Measurements from ENCODE around the gene SPOCK2.

The SPOCK2 gene

GRCh38 chr10:72069751-72070526 lies 18.4 kb downstream of the SPOCK2 start:
- no peak for DNase-seq

- DNase-seq, result no peak
These were observed 19.4 kb downstream of the SPOCK2 start for GRCh38 chr10:72068901-72069446.

- DNase-seq, result no peak
These were observed 20.1 kb downstream of the SPOCK2 start for GRCh38 chr10:72068126-72068765.

GRCh38 chr10:72067463-72068125 lies 20.8 kb downstream of the SPOCK2 start:
- no peak for DNase-seq

- DNase-seq, result no peak
These were observed 21.8 kb downstream of the SPOCK2 start for GRCh38 chr10:72066318-72067284.

- no peak for DNase-seq
These were observed 22.8 kb downstream of the SPOCK2 start for GRCh38 chr10:72065439-72066025.

GRCh38 chr10:72063703-72064391 lies 24.5 kb downstream of the SPOCK2 start:
- no peak for DNase-seq

GRCh38 chr10:72062832-72063702 lies 25.3 kb downstream of the SPOCK2 start:
- no peak for DNase-seq

GRCh38 chr10:72062382-72062781 lies 26.0 kb downstream of the SPOCK2 start:
- DNase-seq, result no peak

GRCh38 chr10:72061930-72062329 lies 26.4 kb downstream of the SPOCK2 start:
- DNase-seq, result no peak

GRCh38 chr10:72061491-72061890 lies 26.9 kb downstream of the SPOCK2 start:
- DNase-seq, result no peak

GRCh38 chr10:72059843-72060822 lies 28.2 kb downstream of the SPOCK2 start:
- no peak for DNase-seq

- no peak for DNase-seq
These were observed 29.1 kb downstream of the SPOCK2 start for GRCh38 chr10:72058989-72059842.

GRCh38 chr10:72058347-72058898 lies 29.9 kb downstream of the SPOCK2 start:
- DNase-seq, result no peak

- no peak for DNase-seq
These were observed 31.2 kb downstream of the SPOCK2 start for GRCh38 chr10:72056932-72057751.

GRCh38 chr10:72056113-72056512 lies 32.2 kb downstream of the SPOCK2 start:
- DNase-seq, result no peak

GRCh38 chr10:72053690-72054089 lies 34.7 kb downstream of the SPOCK2 start:
- no peak for DNase-seq

Measured in stimulated activated CD4-positive, alpha-beta T cell treated with anti-CD3 and anti-CD28 coated beads, Interleukin-2, amount 100 ng/mL, for 24 hours (primary cell).